Lower lobe of right lung (tissue), 2 donors: ENCODE measurements around the gene CDC14B. TPM values are rescaled to one million over a fixed set of nuclear protein-coding genes. Genes with fewer than 3 reads are reported as not detected.

Source experiments
- ATAC-seq, 2 donors: fragments of 200-7000 bp; cut with Tn5 transposase; one replicate each; pipeline ENCODE4 v1.9.1; 2020 to 2022; ENCODE audit warnings: mild to moderate bottlenecking in 2 of 2, moderate library complexity in 2 of 2
- DNase-seq: peaks from one replicate; pipeline ENCODE4 v3.0.0-alpha.2; 2020
- H3K27ac ChIP-seq: fragments of 200-600 bp; one replicate; pipeline ENCODE4 v1.8.0; 2022
- H3K27me3 ChIP-seq: fragments of 200-600 bp; one replicate; pipeline ENCODE4 v1.8.0; 2022; ENCODE audit warnings: low read depth
- H3K36me3 ChIP-seq: fragments of 200-600 bp; one replicate; pipeline ENCODE4 v1.8.0; 2022; ENCODE audit warnings: mild to moderate bottlenecking
- H3K4me1 ChIP-seq: fragments of 200-600 bp; one replicate; pipeline ENCODE4 v1.8.0; 2022
- H3K4me3 ChIP-seq: fragments of 200-600 bp; one replicate; pipeline ENCODE4 v1.8.0; 2022; ENCODE audit warnings: mild to moderate bottlenecking
- H3K9me3 ChIP-seq: fragments of 200-600 bp; one replicate; pipeline ENCODE4 v1.8.0; 2022
- CTCF ChIP-seq: fragments of 200-600 bp; IDR thresholded peaks from one replicate; pipeline ENCODE4 v1.8.0; 2022; ENCODE audit warnings: antibody characterized with exemption, mild to moderate bottlenecking
- intact Hi-C: fragments of 100-400 bp; cut with DNase I; formaldehyde crosslinking; loops from one replicate; pipeline ENCODE4 v1.11.0; 2022
- total RNA-seq: library from RNA; stranded (reverse); fragmentation: NEBNext Ultra II Directional; extraction: Animal tissue kit (Norgen Biotek cat#: 25700); gene quantifications from one replicate; pipeline ENCODE4 v1.2.1, GENCODE V29; 2021
- donor health status: DM: no; HTN: yes; CAD: no; lungs with severe emphysema.

Gene CDC14B
- total RNA-seq, 1 donor from 2014 or later = 16.0 TPM

GRCh38 chr9:96491880-96492525 is 127.6 kb downstream of the CDC14B start:
- ATAC-seq (peak in 1 of 2 donors; percentile 3), DNase-seq (no peak)
- peaks cover 17% of the 10 kb centered on the region for H3K4me1 ChIP-seq
- H3K27me3 ChIP-seq = no peaks in the 10 kb centered on the region
- H3K4me3 ChIP-seq = no peak overlapping the region
- peaks cover 38% of the 10 kb centered on the region for H3K36me3 ChIP-seq
- TF ChIP-seq CTCF = no peak
- intact Hi-C loops = no loop called here
- no peaks in the 10 kb centered on the region for H3K9me3 ChIP-seq
- H3K27ac ChIP-seq = no peak overlapping the region

GRCh38 chr9:96491079-96491879 is 128.4 kb downstream of the CDC14B start:
- Histone ChIP-seq H3K4me1 (peaks cover 24% of the 10 kb centered on the region), H3K27ac (no peak overlapping the region), H3K27me3 (no peaks in the 10 kb centered on the region), H3K9me3 (no peaks in the 10 kb centered on the region), H3K4me3 (no peak overlapping the region), H3K36me3 (peaks cover 38% of the 10 kb centered on the region)
- intact Hi-C loops = no loop called here
- DNase-seq (no peak), ATAC-seq (peak; percentile 44 to 54)
- TF ChIP-seq CTCF = no peak

- Histone ChIP-seq H3K4me1 (peaks cover 31% of the 10 kb centered on the region), H3K27ac (no peak overlapping the region), H3K36me3 (peaks cover 40% of the 10 kb centered on the region)
Observed at GRCh38 chr9:96490534-96491078, 129.0 kb downstream of the CDC14B start.

GRCh38 chr9:96489482-96489979 is 130.1 kb downstream of the CDC14B start:
- no peak for TF ChIP-seq CTCF
- H3K27me3 ChIP-seq = no peaks in the 10 kb centered on the region
- H3K9me3 ChIP-seq = no peaks in the 10 kb centered on the region
- no peak for ATAC-seq
- intact Hi-C loops = no loop called here
- DNase-seq = no peak
- H3K4me3 ChIP-seq = no peak overlapping the region
- no peak overlapping the region for H3K27ac ChIP-seq
- H3K4me1 ChIP-seq = peaks cover 32% of the 10 kb centered on the region
- H3K36me3 ChIP-seq = peaks cover 50% of the 10 kb centered on the region

More at GRCh38 chr9:96490534-96491078, 129.0 kb downstream of the CDC14B start:
- TF ChIP-seq CTCF = no peak
- no peaks in the 10 kb centered on the region for H3K27me3 ChIP-seq
- intact Hi-C loops = no loop called here
- no peak for DNase-seq
- no peak for ATAC-seq
- no peaks in the 10 kb centered on the region for H3K9me3 ChIP-seq
- no peak overlapping the region for H3K4me3 ChIP-seq

DNA sequence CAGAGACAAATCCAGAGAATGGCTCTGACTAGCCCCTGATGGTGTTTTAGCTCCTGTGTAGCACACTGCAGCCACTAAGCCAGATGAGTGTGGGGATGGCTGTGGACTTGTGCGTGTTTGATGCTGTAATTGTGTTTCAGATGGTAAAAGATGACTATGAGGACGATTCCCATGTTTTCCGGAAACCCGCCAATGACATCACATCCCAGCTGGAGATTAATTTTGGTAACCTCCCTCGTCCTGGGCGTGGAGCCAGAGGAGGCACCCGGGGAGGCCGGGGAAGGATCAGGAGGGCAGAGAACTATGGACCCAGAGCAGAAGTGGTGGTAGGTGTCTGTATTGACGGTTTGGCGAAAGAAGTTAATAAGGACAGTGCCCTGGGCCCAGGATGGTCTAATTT is 131.7 kb downstream of the CDC14B start:
- TF ChIP-seq CTCF = no peak
- no peak for ATAC-seq
- H3K27ac ChIP-seq = no peak overlapping the region
- H3K4me3 ChIP-seq = no peak overlapping the region
- DNase-seq = no peak
- intact Hi-C loops = no loop called here
- peaks cover 32% of the 10 kb centered on the region for H3K4me1 ChIP-seq
- H3K36me3 ChIP-seq = peaks cover 51% of the 10 kb centered on the region
- no peaks in the 10 kb centered on the region for H3K27me3 ChIP-seq
- no peaks in the 10 kb centered on the region for H3K9me3 ChIP-seq
